ENCODE measurements around the gene TMEM120B.

TMEM120B gene

DNA sequence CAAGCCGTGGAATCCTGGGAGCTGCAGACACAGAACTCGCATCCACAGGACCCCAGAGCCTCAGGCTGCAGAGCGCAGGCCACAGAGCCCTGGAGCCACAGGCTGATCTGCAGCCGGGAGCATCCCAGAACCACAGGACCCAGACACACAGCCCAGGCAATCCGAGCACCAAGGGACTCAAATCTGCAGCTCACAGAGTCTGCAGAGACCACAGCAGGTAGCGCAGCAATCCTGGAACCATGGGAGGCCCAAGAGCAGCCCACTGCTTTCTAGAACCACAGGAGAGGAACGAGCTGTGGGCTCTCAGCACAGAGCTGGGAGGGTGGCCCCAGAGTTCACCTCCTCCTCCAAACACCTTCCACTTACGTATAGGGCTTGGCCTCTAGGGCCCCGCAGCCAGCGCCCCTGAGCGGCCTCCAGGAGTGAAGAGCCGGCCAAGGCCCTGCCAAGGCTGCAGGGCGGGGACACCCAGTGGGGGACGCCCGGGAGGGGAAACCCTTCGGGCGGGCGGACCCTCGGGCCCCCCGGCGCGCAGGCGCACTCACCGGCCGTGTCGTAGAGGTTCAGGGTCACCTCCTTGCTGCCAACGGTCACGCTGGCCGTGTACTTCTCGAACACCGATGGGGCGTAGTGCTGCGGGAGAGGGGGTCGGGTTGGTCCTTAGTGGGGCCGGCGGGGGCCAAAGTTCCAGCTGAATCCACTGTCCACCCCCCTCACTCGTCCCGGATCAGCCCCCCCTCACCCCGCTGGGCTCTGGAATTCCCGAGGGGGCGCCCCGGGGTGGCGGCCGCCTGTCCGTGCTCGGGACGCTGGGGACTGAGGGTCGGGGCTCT, 80.3 kb downstream of the TMEM120B start:
- no peak for DNase-seq (ENCODE audit: low read depth, low spot score)

GRCh38 chr12:121793440-121793837, 80.9 kb downstream of the TMEM120B start, which contains the start of gene RHOF:
RHOF (minus strand) TSS chr12:121793688; CDS start chr12:121793633, 55 bp downstream.
- DNase-seq (ENCODE audit: low read depth, low spot score), result no peak

DNA sequence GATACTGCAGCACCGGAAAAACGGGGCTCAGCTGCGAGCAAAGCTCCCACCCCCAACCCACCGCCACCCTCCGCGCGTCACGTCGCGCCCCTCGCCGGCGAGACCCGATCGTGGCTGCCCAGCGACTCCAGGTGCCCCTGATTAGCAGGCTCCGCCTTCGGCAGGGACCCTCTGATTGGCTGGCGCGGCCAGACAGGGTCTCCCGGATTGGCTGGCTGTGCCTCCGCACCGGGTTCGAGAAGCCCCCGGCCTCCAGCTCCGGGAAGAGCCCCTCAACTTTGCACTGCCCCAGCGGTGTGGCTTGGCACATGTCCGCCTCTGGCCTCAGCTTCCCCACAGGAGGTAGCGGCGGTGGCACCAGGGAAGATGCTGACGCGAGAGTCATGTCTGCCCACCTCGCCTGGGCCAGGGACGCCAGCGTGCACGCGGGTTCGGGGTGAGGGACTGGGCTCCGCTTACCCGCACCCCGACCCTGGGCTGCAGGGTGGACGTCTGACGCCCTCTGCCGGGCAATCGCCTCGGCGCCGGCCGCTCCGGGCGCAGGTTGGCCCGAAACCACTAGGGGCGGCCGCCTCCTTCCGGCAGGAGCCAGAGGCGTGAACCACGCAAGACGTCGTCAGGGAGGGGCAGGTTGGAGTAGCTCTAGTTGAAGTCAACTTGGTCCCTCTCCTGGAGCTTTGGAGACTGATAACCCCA, 81.4 kb downstream of the TMEM120B start:
- DNase-seq (ENCODE audit: low read depth, low spot score), result peak; percentile 68

DNA sequence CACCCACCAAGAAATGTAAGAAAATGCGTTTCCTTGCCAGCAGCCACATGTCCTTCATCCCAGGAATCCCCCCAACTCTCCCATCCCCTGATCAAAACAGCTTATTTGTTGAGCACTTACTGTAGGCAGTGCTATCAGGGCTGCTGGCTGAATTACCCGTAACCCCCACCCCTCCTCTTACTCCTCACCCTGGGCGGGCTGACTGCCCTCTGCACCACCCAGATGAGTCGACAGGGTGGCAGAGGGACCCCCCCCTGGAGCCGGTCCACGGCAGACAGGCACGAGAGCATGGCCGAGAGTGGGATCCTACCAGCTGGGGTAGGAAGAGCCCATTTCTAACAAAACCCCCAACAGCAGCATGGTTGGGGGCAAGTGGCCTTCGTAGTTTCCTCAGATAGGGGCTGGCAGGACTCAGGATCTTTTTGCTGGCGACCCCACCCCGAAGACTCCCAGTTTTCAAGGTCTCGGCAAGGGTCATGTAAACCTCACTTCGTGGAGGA, 82.0 kb downstream of the TMEM120B start:
- DNase-seq (ENCODE audit: low read depth, low spot score), result no peak

GRCh38 chr12:121795034-121795968, 82.7 kb downstream of the TMEM120B start:
- no peak for DNase-seq (ENCODE audit: low read depth, low spot score)

GRCh38 chr12:121796855-121797751, 84.6 kb downstream of the TMEM120B start:
- no peak for DNase-seq (ENCODE audit: low read depth, low spot score)

DNA sequence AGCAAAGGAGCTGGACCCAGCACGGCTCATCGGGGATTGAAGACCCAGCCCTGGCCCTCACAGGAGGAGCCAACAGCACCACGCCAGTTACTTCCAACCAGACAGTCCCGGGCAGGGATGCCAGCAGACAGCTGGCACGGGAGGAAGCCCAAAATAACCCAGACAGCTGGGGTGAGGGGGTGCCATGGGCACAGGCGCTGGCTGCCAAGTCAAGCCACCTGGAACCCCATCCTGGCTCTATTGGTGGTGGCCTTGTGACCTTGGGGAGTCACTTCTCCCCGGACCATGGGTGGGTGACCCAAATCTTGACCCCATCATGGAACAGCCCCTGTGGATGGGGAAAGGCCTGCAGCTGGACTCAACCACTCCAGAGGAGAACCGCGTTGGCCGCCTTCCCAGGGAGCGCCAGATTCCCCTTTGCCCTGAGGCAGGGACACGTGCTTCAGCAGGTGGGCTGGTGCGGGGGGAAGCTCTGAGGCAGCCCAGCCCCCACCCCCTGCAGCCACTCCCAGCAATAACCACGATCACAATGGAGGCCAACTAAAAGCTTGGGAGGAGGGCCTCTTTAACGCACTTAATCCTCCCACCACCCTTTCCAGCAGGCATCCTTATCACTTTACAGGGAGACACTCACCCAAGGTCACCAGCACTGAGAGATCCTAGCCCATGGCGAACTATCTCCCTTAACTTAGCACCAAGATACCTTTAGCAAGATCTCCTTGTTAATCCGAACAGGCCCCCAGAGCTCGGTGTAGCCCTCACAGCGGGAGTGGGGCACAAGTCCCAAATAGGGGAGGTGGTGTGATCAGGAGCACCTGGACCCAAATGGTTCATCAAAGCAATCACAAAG, 85.6 kb downstream of the TMEM120B start:
- no peak for DNase-seq (ENCODE audit: low read depth, low spot score)

- DNase-seq (ENCODE audit: low read depth, low spot score), result no peak
Measured at GRCh38 chr12:121798787-121799155, 86.2 kb downstream of the TMEM120B start.

DNA sequence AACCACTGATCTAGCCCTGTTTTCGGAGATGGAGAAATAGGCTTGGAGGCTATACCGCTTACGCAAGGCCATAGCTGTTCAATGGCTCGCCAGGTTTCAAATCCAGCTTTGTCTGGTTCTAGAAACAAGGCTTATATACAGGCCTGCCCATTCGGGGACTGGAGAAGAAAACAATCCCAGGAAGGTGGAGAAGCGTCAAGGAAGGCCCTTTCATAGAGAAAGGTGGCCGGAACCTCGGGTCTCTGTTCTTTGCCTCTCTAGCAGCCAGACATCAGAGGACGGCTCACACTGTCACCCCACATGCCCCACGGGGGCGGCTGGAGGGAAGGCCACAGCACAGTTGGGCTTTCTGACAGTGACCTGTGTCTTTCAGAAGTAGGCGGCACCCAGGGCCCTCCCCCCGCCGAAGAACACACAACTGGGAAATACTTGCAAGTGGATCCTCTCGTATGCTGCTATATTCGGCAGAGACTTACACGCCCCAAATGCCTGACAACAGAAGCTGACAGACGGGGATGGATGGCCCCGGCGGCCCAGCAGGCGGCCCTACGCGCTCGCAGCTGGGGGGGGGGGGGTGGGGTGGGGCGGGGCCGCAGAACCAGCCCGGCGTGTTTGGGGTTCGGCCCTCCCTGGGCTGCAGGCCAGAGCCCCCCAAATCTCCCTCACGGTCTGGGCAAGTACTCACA, 86.7 kb downstream of the TMEM120B start:
- DNase-seq (ENCODE audit: low read depth, low spot score), result no peak

DNA sequence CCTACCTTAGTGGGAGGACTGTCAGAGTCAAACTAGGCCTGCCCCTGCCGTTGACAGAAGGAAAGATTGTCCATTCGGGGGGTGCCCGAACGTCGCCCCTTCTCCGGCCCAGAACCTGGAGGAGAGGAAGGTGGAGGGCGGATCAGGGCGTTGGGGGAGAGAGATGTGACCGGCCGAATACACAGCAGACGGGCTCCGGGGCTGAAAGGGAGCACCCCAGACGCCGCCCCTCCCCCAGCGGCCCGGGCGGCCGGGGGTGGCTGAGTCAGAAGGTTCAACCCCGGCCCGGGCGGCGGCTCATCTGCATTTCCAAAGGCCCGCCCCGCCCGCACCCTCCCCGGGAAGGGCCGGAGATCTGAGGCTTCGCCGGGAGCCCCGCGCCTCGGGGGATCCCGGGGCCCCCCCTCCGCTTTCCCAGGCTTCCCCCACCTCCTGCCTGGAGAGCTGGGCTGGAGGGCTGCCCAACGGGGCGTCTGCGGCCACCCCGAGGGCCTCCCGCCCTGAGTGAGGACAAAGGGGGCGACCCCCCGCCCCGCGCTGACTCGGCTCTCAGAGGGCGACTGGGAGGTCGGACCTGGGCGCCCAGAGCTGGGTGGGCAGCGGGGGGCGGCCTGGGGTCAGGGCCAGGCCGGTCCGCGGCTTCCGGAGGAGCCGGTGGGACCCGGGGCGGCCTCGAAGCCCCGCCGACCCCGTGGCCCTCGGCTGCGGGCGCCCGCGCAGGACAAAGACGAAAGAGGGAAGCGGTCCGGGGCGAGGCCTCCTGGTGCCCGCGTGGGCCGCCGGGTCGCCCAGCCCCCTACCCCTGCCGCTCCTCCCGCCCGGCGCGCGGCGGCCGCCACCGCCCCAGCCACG, 87.5 kb downstream of the TMEM120B start:
- peak; percentile 47 for DNase-seq (ENCODE audit: low read depth, low spot score)

GRCh38 chr12:121800694-121801594, 88.4 kb downstream of the TMEM120B start:
- DNase-seq (ENCODE audit: low read depth, low spot score), result no peak

- DNase-seq (ENCODE audit: low read depth, low spot score), result no peak
Measured at GRCh38 chr12:121801595-121802484, 89.3 kb downstream of the TMEM120B start.

DNA sequence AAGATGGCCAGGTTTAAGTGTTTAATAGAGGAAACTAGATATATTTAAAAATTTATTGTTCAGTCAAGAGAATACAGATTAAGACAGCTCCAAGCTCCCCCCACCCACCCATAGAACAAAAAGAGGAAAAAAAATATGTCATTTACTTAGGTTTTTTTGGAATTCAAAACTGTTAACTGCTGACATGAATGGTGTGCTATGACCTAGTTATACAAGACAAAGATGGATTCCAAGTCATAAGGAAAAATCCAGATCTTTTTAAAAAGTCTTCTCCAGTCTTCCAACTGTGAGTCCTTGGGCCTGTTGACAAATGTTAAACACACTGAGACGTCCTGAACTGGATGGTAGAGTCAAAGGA, 89.9 kb downstream of the TMEM120B start:
- no peak for DNase-seq (ENCODE audit: low read depth, low spot score)

DNA sequence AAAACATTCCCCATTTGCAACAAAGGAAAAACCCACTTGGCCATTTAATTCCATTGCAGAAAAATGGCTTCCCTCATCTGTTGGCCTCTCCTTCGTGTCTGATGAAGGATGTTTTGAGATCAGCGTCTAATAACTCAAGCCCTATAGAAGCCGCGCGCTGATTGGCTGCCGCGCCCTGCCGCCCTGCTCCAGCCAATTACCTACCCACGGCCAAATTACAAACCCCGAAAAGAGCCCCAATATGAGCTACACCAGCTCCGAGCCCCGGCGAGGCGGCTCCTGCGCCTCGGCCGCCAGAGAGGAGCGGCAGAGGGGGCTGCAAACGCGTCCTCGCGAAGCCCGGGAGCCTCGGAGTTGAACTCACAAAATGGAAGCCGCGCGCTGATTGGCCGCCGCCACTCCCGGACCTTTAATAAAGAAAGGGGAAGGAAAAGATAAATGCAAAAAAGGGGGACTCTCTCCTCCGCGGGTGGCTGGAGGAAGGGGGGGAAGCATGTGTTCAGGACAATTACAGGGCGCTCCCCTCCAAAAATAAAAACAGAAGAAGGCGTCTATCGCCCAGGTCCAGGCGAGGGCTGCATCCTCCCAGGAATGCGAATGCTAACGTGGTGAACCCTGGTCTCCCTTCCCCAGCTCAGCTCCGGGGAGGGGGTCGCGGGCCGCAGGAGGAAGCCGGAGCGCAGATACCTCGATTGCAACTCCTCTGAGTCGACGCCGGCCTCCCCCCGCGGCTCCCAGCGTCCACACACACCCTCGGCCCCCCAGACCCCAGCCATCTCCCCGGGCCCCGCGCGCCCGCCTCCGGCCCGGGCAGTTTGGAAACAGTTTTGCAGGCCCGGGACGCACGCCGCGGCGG, 90.5 kb downstream of the TMEM120B start:
- peak; percentile 87 for DNase-seq (ENCODE audit: low read depth, low spot score)

- DNase-seq (ENCODE audit: low read depth, low spot score), result no peak
Measured at GRCh38 chr12:121803861-121804416, 91.4 kb downstream of the TMEM120B start, which contains the start of gene SETD1B. SETD1B (plus strand) TSS chr12:121804009; CDS start chr12:121804738, 729 bp downstream.

All from brain pericyte (primary cell).